Loucy (cell line): ENCODE data around the gene ZBTB16.

Source experiments
- CTCF ChIP-seq: fragments of 200-600 bp; sonication (generic); conservative IDR thresholded peaks from 2 replicates; pipeline ENCODE4 v1.5.1; 2014; ENCODE audit warnings: mild to moderate bottlenecking, antibody characterized with exemption, low read length
- EZH2phosphoT487 ChIP-seq: fragments of 200-600 bp; IDR thresholded peaks from 2 replicates; pipeline ENCODE4 v1.6.1; 2018; ENCODE audit warnings: antibody characterized with exemption, mild to moderate bottlenecking, moderate library complexity, borderline replicate concordance

- TF ChIP-seq CTCF (no peak), EZH2phosphoT487 (no peak)
These were observed 149.8 kb downstream of the ZBTB16 start for GRCh38 chr11:114209343-114209742.
